GM18870 (cell line): Measurements from ENCODE around the gene MTHFR.

Source experiments
- ATAC-seq: cut with Tn5 transposase; IDR thresholded peaks from one replicate; pipeline ENCODE4 v1.9.1; 2021; ENCODE audit warnings: moderate library complexity; ENCODE audit not compliant: unreplicated experiment

The MTHFR gene

DNA sequence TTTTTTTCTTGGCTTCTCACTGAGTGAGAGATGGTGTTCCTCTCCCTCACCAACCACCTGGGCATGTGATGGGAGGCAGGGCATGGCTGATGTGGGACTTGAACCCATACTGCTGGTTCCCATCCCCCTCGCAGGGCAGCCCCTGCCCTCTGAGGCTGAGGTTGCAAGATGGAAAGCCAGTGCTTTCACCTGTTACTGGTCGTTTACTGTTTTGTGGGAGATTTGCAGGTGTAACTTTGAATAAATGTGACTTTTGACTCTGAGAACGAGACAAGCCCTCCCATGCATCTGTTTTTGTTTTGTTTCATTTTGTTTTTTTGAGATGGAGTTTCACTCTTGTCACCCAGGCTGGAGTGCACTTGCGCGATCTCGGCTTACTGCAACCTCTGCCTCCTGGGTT, 22.2 kb downstream of the MTHFR start:
- no peak for ATAC-seq

DNA sequence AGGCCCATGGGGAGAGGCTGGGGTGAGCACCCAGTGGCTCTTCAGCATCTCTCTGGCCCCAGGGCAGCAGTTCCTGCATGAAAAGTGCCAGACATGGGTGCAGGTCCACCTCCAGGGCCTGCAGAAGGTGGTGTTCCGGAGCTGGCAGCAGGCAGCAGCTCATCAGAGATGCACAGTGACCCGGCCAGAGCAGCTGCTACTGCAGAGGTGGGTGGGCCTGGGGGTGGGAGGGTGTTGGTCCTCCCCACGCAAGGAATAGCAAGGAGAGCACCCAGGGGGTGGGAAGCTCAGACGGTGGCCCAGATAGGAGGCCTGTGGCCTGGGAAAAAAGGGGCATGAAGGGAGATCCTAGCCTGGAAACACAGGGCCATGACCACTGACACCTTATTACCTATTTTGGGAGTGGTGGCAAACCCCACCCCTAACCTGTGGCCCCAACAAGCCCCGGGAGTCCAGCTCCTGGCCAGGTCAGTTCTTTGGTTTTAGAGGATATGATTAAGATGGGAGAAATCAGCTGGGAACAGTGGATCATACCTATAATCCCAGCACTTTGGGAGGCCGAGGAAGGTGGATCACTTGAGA, 23.5 kb downstream of the MTHFR start:
- no peak for ATAC-seq

DNA sequence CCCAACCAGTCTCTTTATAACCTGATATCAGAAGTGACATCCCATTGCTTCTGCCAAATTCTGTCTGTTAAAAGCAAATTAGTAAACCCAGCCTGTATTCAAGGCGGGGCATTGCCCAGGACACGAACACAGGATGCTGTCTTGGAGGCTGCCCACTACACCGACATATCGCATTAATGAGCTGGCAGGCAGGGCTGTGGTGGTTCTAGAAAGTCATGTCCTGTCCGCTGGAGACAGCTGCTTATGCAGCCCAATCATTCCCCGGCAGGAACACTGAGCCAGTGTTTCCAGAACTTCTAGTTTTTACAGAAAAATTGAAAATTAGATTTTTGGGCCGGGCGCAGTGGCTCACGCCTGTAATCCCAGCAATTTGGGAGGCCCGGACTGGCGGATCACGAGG, 24.5 kb downstream of the MTHFR start:
- no peak for ATAC-seq

DNA sequence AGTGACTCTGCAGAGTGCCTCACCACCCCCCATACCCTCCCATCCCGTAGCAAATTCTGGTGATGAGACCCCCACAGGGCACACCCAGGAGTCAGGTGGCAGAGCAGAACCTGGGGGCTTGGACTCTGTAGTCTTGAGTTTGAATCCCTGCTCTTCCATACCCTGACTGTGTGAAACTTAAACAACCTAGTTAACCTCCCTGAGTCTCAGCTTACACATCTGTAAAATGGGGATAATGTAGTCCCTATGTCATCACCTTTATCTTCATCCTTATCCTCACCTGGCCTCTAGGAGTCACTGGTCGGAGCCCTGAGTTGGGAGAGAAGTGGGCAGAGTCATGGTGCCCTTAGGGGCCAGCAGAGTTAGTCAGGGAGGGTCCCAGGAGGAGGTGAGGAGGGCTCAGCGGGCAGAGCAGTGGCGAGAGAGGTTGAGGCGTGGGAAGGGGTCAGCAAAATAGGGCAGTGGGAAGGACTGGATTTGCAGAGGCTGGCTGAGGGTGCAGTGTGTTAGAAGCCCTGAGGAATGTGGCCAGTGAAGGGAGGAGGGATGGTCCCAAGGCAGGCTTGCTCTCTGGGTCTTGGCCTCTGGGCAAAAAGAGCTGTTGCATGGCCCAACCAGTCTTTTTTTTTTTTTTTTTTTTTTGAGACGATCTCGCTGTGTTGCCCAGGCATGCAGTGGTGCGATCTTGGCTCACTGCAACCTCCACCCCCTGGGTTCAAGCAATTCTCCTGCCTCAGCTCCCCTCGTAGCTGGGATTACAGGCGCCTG, 25.2 kb downstream of the MTHFR start:
- ATAC-seq = no peak

DNA sequence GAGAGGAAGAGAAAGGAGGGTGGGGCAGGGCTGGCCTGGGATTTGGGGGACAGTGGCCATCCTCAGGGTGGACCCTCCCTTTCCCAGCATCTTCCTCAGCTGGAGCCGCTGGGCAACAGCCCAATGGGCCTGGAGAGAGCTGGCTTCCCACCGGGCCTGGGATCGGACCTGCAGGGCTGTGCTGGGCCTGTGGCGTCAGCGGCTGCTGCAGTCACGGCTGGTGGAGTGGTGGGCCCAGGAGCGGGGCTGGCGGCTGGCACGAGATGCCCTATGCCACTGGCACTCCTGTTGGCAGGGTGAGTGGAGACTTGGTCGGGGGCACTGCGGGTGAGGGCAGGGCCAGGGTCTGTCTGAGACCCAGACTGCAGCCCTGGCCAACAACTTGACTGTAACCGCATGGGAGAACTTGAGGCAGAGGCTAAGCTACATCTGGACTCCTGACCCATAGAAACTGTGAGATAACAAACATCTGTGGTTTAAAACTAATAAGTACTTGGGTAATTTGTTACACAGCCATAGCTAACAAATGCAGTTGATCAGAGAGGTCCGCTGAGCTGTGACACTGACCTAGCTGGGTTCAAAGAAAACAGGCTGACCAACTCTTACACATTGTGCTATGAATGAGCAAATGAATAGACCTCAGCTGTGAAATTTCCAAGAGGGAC, 25.9 kb downstream of the MTHFR start:
- ATAC-seq = no peak

DNA sequence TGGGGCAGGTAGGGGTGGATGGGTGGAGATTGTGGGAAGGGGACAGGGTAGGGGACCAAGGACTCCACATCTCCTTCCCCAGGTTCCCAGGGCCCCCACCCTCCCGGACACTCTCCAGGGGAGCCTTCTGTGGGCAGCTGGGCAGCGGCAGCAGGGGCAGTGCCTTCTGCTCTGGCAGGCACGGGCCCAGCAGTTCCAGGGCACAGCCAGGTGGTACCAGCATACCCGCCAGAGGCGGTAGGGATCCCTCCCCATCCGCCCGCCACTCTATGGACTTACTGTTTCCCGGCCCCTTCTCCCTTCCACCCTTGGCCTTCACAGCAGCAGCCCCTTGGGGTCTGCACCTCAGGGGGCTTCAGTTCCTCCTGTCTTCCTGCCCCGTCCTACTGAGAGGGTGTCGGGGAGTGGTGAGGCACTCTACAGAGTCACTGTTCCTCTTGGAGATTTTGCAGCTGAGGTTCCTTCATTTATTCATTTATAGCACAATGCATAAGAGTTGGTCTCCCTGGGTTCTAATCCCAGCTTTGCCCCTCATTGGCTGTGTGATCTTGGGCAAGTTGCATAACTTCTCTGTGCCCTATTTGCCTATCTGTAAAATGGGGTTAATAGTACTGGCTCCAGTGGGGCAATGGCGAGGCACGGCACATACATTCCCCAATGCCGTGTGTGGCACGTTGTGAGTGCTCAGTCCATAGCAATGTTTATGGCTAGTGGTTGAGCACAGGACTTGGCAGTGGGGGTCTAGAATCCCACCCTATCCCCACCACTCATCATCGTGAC, 26.7 kb downstream of the MTHFR start:
- ATAC-seq = no peak

DNA sequence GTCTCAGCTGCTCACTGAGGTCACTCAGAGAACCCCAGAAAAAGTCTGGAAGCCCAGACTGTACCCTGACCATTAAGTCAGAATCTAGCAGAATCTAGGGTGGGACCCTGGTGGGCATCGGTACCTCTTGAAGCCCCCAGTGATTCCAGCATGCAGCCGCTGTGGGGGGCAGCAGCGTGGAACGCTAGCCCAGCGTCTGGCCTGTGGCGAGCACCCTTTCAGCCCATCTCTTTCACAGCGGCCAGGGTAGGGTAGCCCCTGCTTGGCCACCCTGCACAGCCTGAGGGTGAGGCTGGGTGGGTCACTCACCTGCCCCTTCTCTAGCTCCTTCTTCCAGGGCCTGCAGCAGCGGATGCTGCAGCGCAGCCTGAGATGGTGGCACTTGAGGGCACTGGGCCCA, 27.4 kb downstream of the MTHFR start:
- no peak for ATAC-seq

DNA sequence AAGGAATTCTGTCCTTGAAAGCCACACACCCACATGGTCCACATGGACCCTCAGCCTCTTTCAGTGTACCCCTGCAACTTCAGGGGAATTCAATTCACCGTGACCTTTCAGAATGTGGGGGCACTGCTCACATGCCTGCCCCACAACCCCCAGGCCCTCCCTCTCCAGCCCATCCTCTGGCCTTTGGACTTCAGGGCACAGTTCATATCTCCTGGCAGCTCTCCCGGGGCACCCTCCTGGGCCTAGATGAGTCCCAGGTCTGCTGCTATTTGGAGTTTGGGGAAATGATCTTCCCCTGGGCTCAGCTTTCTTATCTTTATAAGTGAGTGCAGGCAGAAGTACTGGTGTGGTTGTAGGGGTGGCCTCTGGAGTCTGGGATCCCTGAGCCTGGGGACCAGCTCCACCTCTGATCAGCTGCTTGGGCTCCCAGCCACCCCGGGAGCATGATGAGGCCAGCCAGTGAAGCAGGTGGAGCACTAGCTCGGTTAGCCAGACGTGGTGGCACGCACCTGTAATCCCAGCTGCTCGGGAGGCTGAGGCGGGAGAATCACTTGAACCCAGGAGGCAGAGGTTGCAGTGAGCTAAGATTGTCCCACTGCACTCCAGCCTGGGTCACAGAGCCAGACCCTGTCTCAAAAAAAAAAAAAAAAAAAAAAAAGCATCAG, 28.0 kb downstream of the MTHFR start:
- no peak for ATAC-seq

DNA sequence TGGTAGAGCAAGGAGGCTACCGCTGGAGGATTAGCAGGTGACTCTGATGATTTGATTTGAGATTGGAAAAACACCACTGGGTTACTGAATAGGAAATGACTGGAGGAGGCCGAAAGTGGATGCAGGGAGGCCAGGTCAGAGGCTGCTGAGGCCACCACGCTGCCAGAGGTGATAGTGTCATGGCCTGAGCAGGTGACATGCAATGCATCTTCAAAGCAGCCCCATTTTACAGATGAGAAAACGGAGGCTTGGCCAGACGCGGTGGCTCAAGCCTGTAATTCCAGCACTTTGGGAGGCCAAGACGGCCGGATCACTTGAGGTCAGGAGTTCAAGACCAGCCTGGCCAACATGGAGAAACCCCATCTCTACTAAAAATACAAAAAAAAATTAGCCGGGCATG, 31.0 kb downstream of the MTHFR start:
- ATAC-seq = no peak

DNA sequence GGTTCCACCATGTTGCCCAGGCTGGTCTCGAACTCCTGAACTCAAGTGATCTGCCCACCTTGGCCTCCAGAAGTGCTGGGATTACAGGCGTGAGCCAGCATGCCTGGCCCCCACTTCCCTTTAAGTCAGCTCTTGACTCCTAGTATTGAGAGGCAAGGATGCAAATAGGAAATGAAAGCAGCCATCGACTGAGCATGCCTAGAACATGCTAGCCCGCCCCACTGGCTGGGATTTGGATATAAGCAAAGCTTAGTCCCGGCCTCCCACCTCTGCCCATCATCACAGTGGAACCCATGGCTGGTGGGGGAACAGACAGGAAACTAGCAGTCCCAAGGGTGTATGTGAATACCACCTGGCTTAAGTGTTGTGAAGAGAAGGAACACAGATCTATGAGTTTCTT, 33.3 kb downstream of the MTHFR start:
- ATAC-seq = no peak

DNA sequence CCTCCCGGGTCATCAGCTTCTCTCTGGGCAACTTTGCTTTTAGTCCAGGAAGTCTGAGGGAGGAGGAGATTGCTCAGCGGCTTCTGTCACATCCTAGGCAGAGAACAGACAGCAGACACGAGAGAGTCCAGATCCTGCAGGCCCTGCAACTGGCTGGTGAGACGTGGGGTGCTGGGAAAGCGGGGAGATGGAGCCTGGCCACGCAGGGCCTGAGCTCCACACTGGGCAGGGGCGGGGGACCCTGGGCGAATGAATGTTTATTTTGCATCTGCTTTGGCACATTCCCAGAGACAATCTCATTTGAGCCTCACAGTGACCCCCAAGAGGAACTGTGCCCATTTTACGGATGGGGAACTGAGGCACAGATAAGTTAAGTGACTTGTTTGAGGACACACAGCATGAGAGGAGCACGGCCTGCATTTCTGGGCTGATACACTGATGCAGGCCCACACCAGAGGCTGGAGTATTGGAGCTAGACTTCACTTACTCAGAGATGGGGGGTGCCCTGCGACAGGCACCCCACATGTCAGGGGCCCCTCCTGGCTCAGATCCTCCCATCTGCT, 34.2 kb downstream of the MTHFR start:
- ATAC-seq = no peak

DNA sequence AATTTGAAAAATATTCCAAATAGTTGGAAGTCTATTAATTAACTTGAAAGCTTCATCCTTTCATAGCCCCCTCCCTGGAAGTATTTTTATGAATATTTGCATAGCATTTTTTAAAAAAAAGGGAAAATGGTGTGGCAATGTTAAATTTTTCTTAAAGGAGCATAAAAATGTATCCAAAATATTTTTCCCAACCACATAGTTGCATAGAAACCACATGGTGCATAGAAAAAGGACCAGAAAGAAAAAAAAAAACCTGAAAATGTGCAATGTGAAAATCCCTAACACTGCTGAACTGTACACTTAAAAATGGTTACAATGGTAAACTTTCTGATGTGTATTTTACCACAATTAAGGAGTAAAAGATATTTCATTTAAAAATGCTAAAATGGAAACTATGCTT, 35.8 kb downstream of the MTHFR start:
- no peak for ATAC-seq

DNA sequence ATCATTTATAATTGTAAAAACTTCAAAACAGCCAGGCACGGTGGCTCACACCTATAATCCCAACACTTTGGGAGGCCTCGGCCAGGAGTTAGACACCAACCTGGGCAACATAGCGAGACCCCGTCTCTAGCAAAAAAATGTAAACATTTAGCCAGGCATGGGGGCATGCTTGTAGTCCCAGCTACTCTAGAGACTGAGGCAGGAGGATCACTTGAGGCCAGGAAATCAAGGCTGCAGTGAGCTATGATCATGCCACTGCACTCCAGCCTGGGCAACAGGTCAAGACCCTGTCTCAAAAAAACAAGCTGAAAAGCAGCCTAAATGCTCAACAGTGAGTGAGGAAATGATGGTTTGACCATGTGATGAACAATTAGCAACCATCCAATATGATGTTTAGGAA, 36.5 kb downstream of the MTHFR start:
- ATAC-seq = no peak

DNA sequence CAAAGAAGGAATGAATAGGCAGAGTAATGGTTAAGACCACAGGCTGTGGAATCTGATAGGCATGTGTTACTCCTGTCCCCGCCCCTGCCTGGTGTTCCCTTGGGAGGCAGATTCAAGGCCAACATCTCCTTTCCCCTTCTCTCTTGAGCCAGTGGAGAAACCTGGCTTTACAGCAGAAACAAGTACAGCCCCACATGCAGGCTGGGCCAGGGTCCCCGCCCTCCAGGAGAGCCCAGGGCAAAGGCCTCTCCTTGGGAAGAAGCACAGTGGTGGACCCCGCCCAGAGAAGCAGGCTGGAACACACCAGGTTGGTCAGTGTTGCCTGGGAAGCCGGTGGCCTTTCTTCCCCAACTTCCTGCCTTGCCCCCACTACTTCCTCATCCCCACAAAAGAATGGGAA, 36.9 kb downstream of the MTHFR start:
- no peak for ATAC-seq

DNA sequence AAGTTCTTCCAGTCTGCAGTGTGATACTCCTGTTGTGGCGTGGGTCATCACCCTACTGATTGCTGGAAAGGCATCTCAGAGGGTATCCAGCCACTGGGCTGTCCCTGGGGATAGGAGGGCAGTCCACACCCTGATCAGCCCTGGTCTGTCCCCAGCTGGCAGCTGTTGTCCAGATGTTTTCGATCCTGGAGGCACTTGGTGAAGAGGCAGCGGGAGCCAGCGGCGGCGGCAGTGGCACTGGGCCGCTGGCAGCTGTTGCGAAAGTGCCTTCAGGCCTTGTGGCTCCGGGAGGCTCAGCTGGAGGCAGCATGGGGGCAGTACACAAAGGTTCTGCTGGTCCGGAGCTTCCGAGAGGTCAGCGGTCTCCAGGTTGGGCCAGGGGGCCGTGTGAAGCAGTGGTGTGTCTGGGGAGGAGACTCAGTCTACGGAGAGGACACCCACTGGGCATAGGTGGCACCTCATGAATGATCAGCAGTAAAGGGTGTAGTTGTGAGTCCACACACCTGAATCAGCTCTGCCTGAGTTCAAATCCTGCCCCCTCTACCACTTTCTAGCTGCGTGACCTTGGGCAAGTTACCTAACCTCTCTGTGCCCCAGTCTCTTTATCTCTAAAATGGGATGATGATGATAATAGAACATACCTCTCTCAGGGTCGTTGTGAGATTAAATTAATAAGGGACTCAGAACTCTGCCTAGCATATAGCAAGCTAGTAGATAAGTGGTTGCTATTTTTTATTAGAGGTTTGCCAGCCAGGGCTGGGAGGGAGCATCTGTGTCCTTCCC, 37.7 kb downstream of the MTHFR start:
- ATAC-seq = no peak

DNA sequence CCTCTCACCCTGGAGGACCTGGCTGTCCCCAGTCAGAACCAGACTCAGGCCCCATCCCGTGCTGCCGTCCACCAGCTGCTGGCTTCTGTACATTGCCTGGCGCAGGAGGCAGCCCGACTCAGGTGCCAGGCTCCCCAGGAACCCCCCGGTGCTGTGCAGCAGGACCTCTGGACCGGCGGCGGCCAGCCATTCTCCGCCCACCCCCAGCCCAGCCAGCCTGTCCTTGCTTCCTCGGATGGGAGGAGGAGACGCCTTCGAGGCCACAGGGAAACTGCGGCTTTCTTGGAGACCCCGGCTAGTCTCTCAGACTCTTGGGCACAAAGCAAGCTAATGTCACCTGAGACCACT, 39.4 kb downstream of the MTHFR start:
- no peak for ATAC-seq

DNA sequence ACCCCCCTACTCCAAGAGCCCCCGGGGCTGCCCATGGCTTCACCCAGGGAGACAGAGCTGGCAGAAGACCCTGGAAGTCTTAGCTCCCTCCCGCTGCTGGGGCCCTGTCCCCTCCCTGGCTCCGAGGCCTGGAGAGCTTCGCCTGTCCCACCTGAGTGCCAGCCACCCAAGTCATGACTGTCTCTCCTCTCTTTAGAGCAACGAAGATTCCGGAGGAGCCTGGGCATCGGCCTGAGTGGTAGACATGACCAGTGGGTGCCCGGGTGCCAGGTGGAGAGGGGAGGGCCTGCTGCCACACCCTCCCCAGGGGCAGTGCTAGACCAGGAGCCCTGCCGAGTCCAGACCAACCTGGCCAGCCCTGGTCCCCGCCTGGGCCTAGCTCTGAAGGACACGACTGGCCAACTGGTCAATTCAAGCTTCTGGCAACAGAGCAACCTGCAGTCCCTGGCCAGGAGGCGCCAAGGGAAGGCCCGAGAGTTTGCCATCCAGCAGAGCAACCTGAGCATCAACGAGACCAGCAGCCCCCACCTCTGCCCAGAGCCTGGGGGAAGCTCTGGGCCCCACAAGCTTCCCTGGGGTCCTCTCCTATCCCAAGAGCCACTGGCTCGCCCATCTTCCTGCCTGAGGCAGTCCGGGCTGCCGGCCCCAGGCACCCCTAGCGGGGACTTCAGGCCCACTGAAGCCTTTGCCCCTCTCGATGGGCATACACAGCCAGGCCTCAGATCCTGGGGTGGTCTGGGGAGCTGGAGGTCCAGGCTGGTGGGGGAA, 39.9 kb downstream of the MTHFR start:
- no peak for ATAC-seq

DNA sequence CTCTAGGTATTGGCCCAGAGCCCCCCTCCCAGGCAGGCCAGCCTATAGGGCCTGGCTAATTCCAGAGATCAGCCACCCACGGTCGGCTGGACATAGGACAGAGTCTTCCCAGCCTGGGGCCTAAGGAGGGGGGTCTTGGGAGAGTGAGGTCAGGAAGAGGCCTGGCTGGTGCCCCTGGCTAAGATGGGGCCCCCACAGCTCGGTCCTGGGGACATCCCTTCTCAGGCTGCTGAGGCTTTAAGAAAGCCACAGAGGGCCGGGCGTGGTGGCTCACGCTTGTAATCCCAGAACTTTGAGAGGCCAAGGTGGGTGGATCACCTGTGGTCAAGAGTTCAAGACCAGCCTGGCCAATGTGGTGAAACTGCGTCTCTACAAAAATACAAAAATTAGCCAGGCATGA, 41.2 kb downstream of the MTHFR start:
- no peak for ATAC-seq

DNA sequence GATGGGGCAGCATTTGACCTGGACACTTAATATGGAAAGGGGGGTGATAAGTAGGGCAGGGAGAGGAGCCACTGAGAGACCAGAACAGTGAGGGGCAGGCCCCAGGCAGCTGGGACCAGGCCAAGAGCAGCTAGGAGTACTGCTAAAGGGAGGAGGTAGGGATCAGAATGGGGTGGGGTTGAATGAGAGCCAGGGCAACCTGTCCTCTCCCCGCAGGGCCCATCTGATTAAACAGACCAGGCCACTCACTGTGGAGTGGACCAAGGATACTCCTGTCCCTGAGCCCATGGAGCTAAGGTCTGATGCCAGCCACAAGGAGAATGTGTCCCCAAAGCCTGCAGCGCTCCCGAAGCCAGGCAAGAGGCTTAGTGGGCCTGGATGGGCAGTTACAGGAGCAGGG, 41.6 kb downstream of the MTHFR start:
- no peak for ATAC-seq
